ENCODE measurements around the gene DOC2A.
A peak's percentile ranks its signal among the peaks of the same experiment; 100 is the strongest.

Gene DOC2A

DNA sequence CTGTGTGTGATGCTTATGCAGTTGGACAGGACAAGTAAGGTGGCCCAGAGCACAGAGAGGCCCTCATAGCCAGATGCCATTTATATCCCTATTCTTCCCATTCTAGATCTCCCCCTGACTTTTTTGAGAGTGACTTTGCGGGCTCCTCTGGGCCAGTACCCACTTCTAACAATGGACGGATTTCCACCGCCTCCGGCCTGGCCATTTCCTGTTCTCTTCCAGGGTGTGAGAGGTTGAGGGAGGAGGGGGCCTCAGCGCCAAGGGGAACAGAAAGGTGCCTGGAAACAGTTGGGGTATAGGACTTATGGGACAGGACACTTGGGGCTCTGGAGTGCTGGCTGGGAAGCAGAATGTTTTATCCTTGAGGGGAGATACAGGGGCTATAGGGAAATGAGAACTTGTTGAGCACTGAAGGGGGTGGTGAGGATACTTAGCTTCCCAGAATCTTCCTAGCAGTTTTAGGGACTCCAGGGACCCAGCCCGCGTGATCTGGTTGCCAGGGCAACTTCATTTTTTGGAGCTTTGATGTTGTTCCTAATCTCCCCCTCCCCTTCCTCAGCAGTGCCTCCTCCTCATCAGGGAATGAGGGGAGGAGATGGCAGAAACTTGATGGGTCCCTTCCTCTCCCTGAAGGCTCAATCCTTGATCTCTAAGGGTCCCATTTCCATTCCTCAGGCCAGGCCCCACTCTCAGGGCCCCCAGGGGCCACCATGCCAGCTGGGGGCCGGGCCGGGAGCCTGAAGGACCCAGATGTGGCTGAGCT is 33.6 kb downstream of the DOC2A start:
- no peak for DNase-seq (ENCODE audit: low read depth)
- TF ChIP-seq, protein P1, sequence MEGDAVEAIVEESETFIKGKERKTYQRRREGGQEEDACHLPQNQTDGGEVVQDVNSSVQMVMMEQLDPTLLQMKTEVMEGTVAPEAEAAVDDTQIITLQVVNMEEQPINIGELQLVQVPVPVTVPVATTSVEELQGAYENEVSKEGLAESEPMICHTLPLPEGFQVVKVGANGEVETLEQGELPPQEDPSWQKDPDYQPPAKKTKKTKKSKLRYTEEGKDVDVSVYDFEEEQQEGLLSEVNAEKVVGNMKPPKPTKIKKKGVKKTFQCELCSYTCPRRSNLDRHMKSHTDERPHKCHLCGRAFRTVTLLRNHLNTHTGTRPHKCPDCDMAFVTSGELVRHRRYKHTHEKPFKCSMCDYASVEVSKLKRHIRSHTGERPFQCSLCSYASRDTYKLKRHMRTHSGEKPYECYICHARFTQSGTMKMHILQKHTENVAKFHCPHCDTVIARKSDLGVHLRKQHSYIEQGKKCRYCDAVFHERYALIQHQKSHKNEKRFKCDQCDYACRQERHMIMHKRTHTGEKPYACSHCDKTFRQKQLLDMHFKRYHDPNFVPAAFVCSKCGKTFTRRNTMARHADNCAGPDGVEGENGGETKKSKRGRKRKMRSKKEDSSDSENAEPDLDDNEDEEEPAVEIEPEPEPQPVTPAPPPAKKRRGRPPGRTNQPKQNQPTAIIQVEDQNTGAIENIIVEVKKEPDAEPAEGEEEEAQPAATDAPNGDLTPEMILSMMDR (conservative IDR thresholded peaks at IDR 0.05; ENCODE audit: control insufficient read depth, insufficient read depth, low read depth, low read length): no peak
- H3K4me3 ChIP-seq (ENCODE audit: control insufficient read depth, low read depth, low read length): no peak overlapping the region

DNA sequence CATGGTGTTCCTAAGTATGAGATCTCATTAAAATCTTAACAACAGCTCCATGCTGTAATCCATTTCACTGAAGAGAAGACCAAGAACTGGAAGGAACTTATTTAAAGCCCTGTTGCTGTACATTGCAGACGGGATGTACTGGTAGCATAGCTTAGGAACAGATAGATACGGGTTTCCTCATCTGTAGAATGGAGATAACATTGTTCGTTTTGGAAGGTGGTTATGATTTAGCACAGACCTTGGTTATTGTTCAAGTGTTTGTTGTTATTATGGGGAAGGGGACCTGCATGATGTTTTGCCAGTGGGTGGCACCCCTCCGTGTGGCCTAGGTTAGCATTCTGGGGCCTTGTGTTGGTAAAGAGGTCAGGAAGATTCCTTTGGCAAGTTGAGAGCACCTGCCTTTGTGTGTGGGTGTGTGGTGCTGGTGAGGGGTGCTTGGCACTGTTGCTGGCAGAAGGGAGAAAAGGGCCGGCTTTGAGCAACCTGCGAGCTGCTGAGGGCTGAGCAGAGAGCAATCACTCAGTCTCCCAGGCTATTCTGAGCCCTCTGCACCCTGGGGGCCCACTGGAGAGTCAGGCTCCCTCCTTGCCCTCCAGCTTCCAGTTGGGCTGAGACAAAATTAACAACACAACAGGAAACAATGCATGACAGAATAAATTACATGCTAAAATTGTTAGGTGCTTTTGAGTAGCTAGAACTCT is 34.9 kb downstream of the DOC2A start:
- TF ChIP-seq, protein P1 (conservative IDR thresholded peaks at IDR 0.05; ENCODE audit: control insufficient read depth, insufficient read depth, low read depth, low read length): no peak
- DNase-seq (ENCODE audit: low read depth): no peak
- H3K4me3 ChIP-seq (ENCODE audit: control insufficient read depth, low read depth, low read length): peak overlapping the region; percentile 90

DNA sequence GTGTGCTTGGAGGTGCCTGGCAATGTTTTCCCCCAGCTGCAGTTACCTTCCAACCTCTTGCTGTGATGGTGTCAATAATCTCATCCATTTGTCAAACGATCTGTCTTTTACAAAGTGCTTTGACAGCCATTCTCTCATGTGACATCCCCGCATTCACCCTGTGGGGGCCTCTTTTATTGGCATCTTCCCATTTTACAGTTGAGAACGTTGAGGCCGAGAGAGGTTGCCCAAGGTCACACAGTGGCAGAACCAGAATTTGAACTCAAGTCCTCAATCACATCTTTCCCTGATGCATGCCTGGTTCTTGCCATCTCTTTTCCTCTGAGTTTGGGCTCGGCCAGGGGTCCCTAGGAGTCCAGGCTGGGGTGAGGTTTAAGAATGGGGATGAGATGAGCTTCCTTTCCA is 35.7 kb downstream of the DOC2A start:
- TF ChIP-seq, protein P1 (conservative IDR thresholded peaks at IDR 0.05; ENCODE audit: control insufficient read depth, insufficient read depth, low read depth, low read length): no peak
- no peak for DNase-seq (ENCODE audit: low read depth)
- peak overlapping the region; percentile 90 for H3K4me3 ChIP-seq (ENCODE audit: control insufficient read depth, low read depth, low read length)

DNA sequence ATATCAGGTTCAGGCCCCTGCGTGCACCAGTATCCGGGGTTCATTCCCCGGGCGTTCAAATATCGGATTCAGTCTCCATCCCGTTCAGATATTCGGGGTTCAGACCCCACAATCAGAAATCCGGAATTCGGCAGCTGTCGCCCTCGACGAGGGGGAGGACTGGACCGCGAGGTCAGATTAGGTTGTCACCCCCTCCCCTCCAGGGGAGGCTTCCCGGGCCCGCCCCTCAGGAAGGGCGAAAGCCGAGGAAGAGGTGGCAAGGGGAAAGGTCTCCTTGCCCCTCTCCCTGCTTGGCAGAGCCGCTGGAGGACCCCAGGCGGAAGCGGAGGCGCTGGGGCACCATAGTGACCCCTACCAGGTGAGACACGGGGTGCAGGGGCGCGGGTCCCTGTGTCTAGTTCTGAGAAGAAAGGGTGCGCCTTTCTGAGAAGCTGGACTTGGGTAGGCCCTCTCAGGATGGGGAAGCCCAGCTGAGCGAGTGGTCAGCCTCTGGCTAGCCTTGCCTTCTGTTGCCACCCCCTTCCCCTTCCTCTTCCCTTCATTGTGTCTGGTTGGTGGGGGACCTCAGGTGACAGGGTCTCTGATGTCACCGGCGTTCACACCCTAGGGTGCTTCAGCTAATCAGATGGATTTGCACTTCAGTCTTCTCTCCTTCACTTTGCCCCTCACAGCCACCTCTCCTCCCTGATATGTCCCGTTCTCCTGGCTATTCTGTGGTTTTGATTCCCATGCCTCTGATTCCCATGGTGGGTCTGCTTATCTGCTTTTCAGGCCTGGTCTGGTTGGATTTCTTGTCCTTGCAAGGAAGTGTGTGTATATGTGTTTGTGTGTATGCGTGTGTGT is 36.3 kb downstream of the DOC2A start:
- peak overlapping the region; percentile 90 for H3K4me3 ChIP-seq (ENCODE audit: control insufficient read depth, low read depth, low read length)
- TF ChIP-seq, protein P1 (conservative IDR thresholded peaks at IDR 0.05; ENCODE audit: control insufficient read depth, insufficient read depth, low read depth, low read length): no peak
- no peak for DNase-seq (ENCODE audit: low read depth)

DNA sequence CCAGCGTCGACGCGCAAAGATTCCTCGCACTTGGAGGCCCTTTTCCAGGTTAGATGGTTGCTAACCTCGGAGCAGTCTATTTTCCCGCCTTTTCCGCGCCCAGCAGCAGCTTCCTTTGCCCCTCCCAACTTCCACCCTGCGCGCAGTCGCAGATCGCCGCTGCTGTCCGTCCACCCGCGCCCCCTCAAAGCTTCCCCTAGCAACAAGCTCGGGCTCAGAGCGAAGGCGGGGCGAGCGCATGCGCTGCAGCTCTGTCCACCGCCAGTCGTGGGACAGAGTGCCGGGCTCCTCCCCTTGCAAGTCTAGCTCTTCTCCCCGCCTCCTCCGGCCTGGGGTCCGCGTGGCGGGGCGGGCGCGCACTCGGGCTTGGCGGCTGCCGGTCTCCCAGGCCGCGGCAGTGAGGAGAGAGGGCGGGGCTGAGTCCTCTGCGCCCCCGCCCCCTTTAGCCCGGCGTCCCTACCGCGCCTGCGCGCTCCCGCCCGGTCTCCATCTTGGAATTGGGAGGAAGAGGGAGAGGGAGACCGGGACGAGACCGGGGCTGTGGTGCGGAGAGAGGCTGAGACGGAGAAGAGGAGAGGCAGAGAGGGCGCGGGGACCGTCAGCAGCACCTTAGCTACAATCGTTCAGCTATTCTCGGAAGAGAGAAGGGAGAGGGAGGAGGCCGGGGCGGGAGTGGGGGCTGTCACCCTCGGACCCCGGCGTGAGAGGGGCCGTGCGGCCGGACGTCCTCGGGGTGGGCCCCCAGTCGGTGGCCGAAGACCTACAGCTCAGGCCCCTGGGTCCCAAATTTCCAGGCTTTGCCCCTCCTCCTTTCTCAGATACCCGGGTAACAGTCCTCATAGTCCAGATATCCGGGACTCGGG is 37.2 kb downstream of the DOC2A start, which contains the start of gene TAOK2:
TSS of gene TAOK2 (plus strand) at position 485 of the 863 bp plus-strand sequence. CDS start 3,905 bp downstream, outside the sequence.
- DNase-seq (ENCODE audit: low read depth): peak; percentile 99
- H3K4me3 ChIP-seq (ENCODE audit: control insufficient read depth, low read depth, low read length): peak within 1 kb of the TSS; percentile 90

More for the DNA sequence above, 37.2 kb downstream of the DOC2A start, which contains the start of gene TAOK2:
- TF ChIP-seq, protein P1 (conservative IDR thresholded peaks at IDR 0.05; ENCODE audit: control insufficient read depth, insufficient read depth, low read depth, low read length): no peak
